ENCODE results near the gene EXO5.
A peak's percentile ranks its signal among the peaks of the same experiment; 100 is the strongest.
"Not testable (repeated sequence)": the region's sequence is repeated elsewhere in the genome, so short reads cannot be mapped to it uniquely, and the experiment has no call there.

Gene EXO5

GRCh38 chr1:40495315-40495903 is 13.2 kb upstream of the EXO5 start:
- WGBS (ENCODE audit: extremely low coverage, insufficient coverage, insufficient read length), result no CpG with 5 or more reads among the region's 4 CpGs

GRCh38 chr1:40502651-40503050 is 5.9 kb upstream of the EXO5 start:
- not testable (repeated sequence) for H3K4me1 ChIP-seq (ENCODE audit: control insufficient read depth in 1 of 2, insufficient read depth in 2 of 2, low read length in 2 of 2); H3K9ac ChIP-seq (ENCODE audit: low read length); H3K4me3 ChIP-seq (ENCODE audit: low read depth, low read length); DNase-seq; H2AK5ac ChIP-seq (ENCODE audit: low read length); H4K8ac ChIP-seq (ENCODE audit: low read depth, low read length); H3K14ac ChIP-seq (ENCODE audit: low read length); H3K79me1 ChIP-seq (ENCODE audit: low read length); H3K23ac ChIP-seq (ENCODE audit: low read length); H3K27ac ChIP-seq (ENCODE audit: low read depth, low read length); H3K18ac ChIP-seq (ENCODE audit: low read length); H2BK120ac ChIP-seq (ENCODE audit: insufficient read depth, low read length, poor library complexity); H2AFZ ChIP-seq (ENCODE audit: insufficient read depth, low read length, poor library complexity); H3K4ac ChIP-seq (ENCODE audit: low read depth, low read length); H4K12ac ChIP-seq (ENCODE audit: low read depth, low read length); H3K9me3 ChIP-seq (ENCODE audit: insufficient read depth, low read depth, low read length); H3K36me3 ChIP-seq (ENCODE audit: control insufficient read depth in 1 of 2, insufficient read depth in 2 of 2, low read length in 2 of 2); H4K91ac ChIP-seq (ENCODE audit: low read depth, low read length); H3K4me2 ChIP-seq (ENCODE audit: low read length); H3K27me3 ChIP-seq (ENCODE audit: insufficient read depth, low read length); H2BK5ac ChIP-seq (ENCODE audit: low read depth, low read length, poor library complexity); H3K79me2 ChIP-seq (ENCODE audit: control insufficient read depth, insufficient read depth, low read length, poor library complexity); H2BK12ac ChIP-seq (ENCODE audit: low read length)
- no CpG with 5 or more reads among the region's 4 CpGs for WGBS (ENCODE audit: extremely low coverage, insufficient coverage, insufficient read length)

More at GRCh38 chr1:40495315-40495903, 13.2 kb upstream of the EXO5 start:
- no peak overlapping the region for H2AK5ac ChIP-seq (ENCODE audit: low read length)
- H4K8ac ChIP-seq (ENCODE audit: low read depth, low read length), result no peak overlapping the region
- no peak overlapping the region for H3K4me3 ChIP-seq (ENCODE audit: low read depth, low read length)
- H3K23ac ChIP-seq (ENCODE audit: low read length), result no peak overlapping the region
- H3K79me1 ChIP-seq (ENCODE audit: low read length), result no peaks in the 10 kb centered on the region
- H2BK120ac ChIP-seq (ENCODE audit: insufficient read depth, low read length, poor library complexity), result no peak overlapping the region
- H2BK12ac ChIP-seq (ENCODE audit: low read length), result no peak overlapping the region
- H2BK5ac ChIP-seq (ENCODE audit: low read depth, low read length, poor library complexity), result no peak overlapping the region
- no peak overlapping the region for H3K27ac ChIP-seq (ENCODE audit: low read depth, low read length)
- H4K12ac ChIP-seq (ENCODE audit: low read depth, low read length), result no peak overlapping the region
- H3K9ac ChIP-seq (ENCODE audit: low read length), result no peak overlapping the region
- H3K9me3 ChIP-seq (ENCODE audit: insufficient read depth, low read depth, low read length), result peaks cover 9% of the 10 kb centered on the region
- DNase-seq, result no peak
- no peak overlapping the region for H3K18ac ChIP-seq (ENCODE audit: low read length)
- no peak overlapping the region for H3K14ac ChIP-seq (ENCODE audit: low read length)
- H3K27me3 ChIP-seq (ENCODE audit: insufficient read depth, low read length), result no peaks in the 10 kb centered on the region
- no peak overlapping the region for H2AFZ ChIP-seq (ENCODE audit: insufficient read depth, low read length, poor library complexity)
- H3K4me2 ChIP-seq (ENCODE audit: low read length), result no peak overlapping the region
- H3K4me1 ChIP-seq (ENCODE audit: control insufficient read depth in 1 of 2, insufficient read depth in 2 of 2, low read length in 2 of 2), result no peaks in the 10 kb centered on the region
- H3K36me3 ChIP-seq (ENCODE audit: control insufficient read depth in 1 of 2, insufficient read depth in 2 of 2, low read length in 2 of 2), result peaks cover 3 to 11% of the 10 kb centered on the region in 2 experiments
- no peak overlapping the region for H4K91ac ChIP-seq (ENCODE audit: low read depth, low read length)
- H3K79me2 ChIP-seq (ENCODE audit: control insufficient read depth, insufficient read depth, low read length, poor library complexity), result no peaks in the 10 kb centered on the region
- H3K4ac ChIP-seq (ENCODE audit: low read depth, low read length), result no peak overlapping the region

- H3K36me3 ChIP-seq (ENCODE audit: control insufficient read depth in 1 of 2, insufficient read depth in 2 of 2, low read length in 2 of 2), result no peaks in the 10 kb centered on the region
- H2BK120ac ChIP-seq (ENCODE audit: insufficient read depth, low read length, poor library complexity), result peak overlapping the region; percentile 35
- no peak for DNase-seq
- peak overlapping the region; percentile 81 for H3K14ac ChIP-seq (ENCODE audit: low read length)
- peaks cover 9% of the 10 kb centered on the region for H3K79me2 ChIP-seq (ENCODE audit: control insufficient read depth, insufficient read depth, low read length, poor library complexity)
- H3K4me1 ChIP-seq (ENCODE audit: control insufficient read depth in 1 of 2, insufficient read depth in 2 of 2, low read length in 2 of 2), result peaks cover 4 to 6% of the 10 kb centered on the region in 2 experiments
- no peak overlapping the region for H2AK5ac ChIP-seq (ENCODE audit: low read length)
- H3K9ac ChIP-seq (ENCODE audit: low read length), result peak overlapping the region; percentile 85
- peaks cover 5% of the 10 kb centered on the region for H3K9me3 ChIP-seq (ENCODE audit: insufficient read depth, low read depth, low read length)
- H3K4me2 ChIP-seq (ENCODE audit: low read length), result peak overlapping the region; percentile 93
- H2AFZ ChIP-seq (ENCODE audit: insufficient read depth, low read length, poor library complexity), result peak overlapping the region; percentile 99
- no peak overlapping the region for H3K27ac ChIP-seq (ENCODE audit: low read depth, low read length)
- H2BK5ac ChIP-seq (ENCODE audit: low read depth, low read length, poor library complexity), result no peak overlapping the region
- peaks cover 7% of the 10 kb centered on the region for H3K79me1 ChIP-seq (ENCODE audit: low read length)
- WGBS (ENCODE audit: extremely low coverage, insufficient coverage, insufficient read length), result no CpG with 5 or more reads among the region's 6 CpGs
- H3K4me3 ChIP-seq (ENCODE audit: low read depth, low read length), result peak overlapping the region; percentile 80
- no peak overlapping the region for H3K4ac ChIP-seq (ENCODE audit: low read depth, low read length)
- H2BK12ac ChIP-seq (ENCODE audit: low read length), result no peak overlapping the region
- no peaks in the 10 kb centered on the region for H3K27me3 ChIP-seq (ENCODE audit: insufficient read depth, low read length)
- H4K8ac ChIP-seq (ENCODE audit: low read depth, low read length), result peak overlapping the region; percentile 100
- H4K91ac ChIP-seq (ENCODE audit: low read depth, low read length), result peak overlapping the region; percentile 41
- no peak overlapping the region for H3K23ac ChIP-seq (ENCODE audit: low read length)
- H4K12ac ChIP-seq (ENCODE audit: low read depth, low read length), result peak overlapping the region; percentile 80
- H3K18ac ChIP-seq (ENCODE audit: low read length), result no peak overlapping the region
These were observed 594 bp upstream of the EXO5 start for GRCh38 chr1:40507973-40508372.

GRCh38 chr1:40519517-40519916 is 10.9 kb downstream of the EXO5 start:
- Histone ChIP-seq H4K12ac (ENCODE audit: low read depth, low read length) (no peak overlapping the region), H3K36me3 (ENCODE audit: control insufficient read depth in 1 of 2, insufficient read depth in 2 of 2, low read length in 2 of 2) (peaks cover 7 to 10% of the 10 kb centered on the region in 2 experiments), H3K79me2 (ENCODE audit: control insufficient read depth, insufficient read depth, low read length, poor library complexity) (no peaks in the 10 kb centered on the region), H2BK12ac (ENCODE audit: low read length) (no peak overlapping the region), H3K27ac (ENCODE audit: low read depth, low read length) (no peak overlapping the region), H3K9ac (ENCODE audit: low read length) (no peak overlapping the region), H2AFZ (ENCODE audit: insufficient read depth, low read length, poor library complexity) (no peak overlapping the region), H3K4ac (ENCODE audit: low read depth, low read length) (no peak overlapping the region), H3K9me3 (ENCODE audit: insufficient read depth, low read depth, low read length) (peaks cover 3% of the 10 kb centered on the region), H3K23ac (ENCODE audit: low read length) (no peak overlapping the region), H4K8ac (ENCODE audit: low read depth, low read length) (no peak overlapping the region), H4K91ac (ENCODE audit: low read depth, low read length) (no peak overlapping the region), H2AK5ac (ENCODE audit: low read length) (no peak overlapping the region), H3K79me1 (ENCODE audit: low read length) (no peaks in the 10 kb centered on the region), H3K4me3 (ENCODE audit: low read depth, low read length) (no peak overlapping the region), H3K4me1 (ENCODE audit: control insufficient read depth in 1 of 2, insufficient read depth in 2 of 2, low read length in 2 of 2) (no peaks in the 10 kb centered on the region), H2BK5ac (ENCODE audit: low read depth, low read length, poor library complexity) (no peak overlapping the region), H3K4me2 (ENCODE audit: low read length) (no peak overlapping the region), H2BK120ac (ENCODE audit: insufficient read depth, low read length, poor library complexity) (no peak overlapping the region), H3K18ac (ENCODE audit: low read length) (no peak overlapping the region), H3K27me3 (ENCODE audit: insufficient read depth, low read length) (no peaks in the 10 kb centered on the region), H3K14ac (ENCODE audit: low read length) (no peak overlapping the region)
- DNase-seq, result no peak
- no CpG with 5 or more reads among the region's 2 CpGs for whole genome bisulfite sequencing (ENCODE audit: extremely low coverage, insufficient coverage, insufficient read length)
